ENCODE measurements around the gene CTRL.
"Not testable (repeated sequence)": the region's sequence is repeated elsewhere in the genome, so short reads cannot be mapped to it uniquely, and the experiment has no call there.

Gene CTRL

DNA sequence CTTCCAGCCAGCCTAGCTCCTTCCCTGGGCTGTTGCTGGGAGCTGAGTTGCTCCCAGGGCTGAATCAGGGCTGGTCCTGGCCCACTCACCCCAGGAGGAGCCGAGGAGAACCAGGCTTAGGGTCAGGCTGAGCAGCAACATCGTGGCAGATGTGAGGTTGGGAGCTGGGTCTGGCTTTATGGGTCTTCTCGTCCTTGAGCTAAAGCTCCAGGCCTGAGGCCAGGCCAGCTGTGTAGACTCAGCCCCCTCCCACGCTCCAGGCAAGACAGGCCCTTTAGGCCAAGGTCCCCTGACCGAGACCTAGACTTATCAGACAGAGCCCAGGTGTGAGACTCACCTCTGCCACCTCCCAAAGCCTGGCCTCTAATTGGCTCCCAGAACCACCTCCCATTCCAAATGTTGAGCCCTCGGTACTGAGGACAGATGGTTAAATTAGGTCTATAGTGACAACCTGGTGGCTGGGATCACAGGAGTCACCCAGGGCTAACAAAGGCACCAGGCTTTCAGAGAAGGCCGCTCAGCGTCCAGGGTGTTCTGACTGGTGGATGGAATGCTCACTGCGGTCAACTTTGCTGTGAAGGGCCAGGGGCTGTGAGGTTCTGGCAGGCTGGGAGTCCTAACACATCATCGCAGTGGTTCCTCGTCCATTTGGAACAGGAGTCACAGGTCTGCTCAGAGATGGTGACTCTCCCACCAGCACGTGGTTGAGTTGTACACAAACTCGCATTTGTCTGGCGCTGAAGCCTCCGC lies at the start of gene CTRL:
Gene CTRL (minus strand): TSS at position 151 of the 750 bp plus-strand sequence. CDS start 10 bp downstream, at position 141.
- DNase-seq, result no peak

GRCh38 chr16:67979955-67980678 lies 48.5 kb upstream of the CTRL start, which contains the start of gene DPEP3:
DPEP3 (minus strand) TSS chr16:67980499; CDS start chr16:67980380, 119 bp downstream.
- DNase-seq, result no peak

DNA sequence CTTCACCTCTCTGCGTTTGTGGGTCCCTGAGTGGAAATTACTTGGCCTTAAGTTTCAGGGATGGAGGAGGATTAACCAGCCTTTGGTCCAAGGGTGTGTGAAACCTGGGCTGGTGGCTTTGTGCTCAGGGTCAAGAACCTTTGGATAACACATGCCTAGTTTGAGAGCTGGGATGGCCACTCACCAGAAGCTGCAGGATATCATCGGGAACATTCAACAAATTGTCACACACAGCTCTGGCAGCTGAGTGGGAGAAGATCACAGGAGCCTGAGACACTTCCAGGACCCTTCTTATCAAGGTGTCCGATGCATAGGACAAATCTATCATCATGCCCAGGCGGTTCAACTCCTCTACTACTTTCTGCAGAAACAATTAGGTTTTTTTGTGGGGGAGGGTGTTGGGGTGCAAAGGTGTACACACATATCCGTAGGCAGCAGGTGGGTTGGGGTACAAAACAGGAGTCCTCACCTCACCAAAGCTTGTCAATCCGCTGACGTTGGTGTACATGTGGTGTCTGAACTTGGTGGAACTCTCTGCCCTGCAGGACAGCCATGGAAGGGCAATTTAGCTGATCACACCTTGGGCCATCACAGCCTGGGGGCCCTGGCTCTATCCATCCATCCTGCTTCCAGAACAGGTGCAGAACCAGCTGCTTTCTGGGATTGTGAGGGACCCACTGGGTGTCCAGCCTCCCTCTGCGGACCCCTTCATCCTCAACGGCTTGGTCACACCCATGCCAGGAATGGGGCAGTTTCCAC lies 46.0 kb upstream of the CTRL start:
- DNase-seq, result no peak

DNA sequence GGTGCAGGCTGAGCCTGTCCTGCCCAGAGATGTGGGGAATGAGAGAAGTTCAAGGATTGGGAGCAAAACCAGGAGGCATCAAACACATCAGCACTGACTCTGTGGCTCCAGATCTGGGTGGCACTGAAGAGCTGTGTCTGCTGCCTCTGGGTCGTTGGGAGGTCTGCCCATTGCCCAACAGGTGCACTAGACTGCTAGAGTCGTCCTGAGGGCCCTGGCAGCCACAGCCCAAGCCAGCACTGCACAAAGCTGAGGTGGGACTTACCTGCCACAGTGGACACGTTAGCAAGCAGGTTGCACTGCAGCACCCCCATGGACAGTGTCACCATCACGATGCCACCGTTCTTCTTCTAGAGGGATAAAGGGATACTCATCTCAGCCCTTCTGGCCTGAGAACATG lies 45.3 kb upstream of the CTRL start:
- DNase-seq, result no peak

GRCh38 chr16:67976205-67976604 lies 44.5 kb upstream of the CTRL start:
- DNase-seq, result no peak

- DNase-seq, result no peak
Observed at GRCh38 chr16:67975321-67976105, 43.9 kb upstream of the CTRL start.

- DNase-seq, result not testable (repeated sequence)
Observed at GRCh38 chr16:67972285-67972684, 40.6 kb upstream of the CTRL start.

DNA sequence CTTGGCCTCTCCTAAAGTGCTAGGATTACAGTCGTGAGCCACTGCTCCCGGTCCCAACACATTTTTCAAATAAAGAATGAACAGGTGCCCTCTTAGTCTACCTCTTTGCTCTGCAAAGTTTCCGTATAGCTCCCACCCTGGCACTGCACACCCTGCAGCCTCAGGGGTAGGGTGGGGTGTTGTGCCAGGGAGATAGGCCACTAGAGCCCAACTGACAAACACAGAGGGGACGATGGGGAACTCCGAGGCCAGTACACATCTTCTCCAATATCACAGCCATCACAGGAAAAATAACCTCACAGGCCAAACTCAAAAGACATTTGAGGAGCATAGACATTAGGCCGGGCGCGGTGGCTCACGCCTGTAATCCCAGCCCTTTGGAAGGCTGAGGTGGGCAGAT lies 39.4 kb upstream of the CTRL start:
- no peak for DNase-seq

DNA sequence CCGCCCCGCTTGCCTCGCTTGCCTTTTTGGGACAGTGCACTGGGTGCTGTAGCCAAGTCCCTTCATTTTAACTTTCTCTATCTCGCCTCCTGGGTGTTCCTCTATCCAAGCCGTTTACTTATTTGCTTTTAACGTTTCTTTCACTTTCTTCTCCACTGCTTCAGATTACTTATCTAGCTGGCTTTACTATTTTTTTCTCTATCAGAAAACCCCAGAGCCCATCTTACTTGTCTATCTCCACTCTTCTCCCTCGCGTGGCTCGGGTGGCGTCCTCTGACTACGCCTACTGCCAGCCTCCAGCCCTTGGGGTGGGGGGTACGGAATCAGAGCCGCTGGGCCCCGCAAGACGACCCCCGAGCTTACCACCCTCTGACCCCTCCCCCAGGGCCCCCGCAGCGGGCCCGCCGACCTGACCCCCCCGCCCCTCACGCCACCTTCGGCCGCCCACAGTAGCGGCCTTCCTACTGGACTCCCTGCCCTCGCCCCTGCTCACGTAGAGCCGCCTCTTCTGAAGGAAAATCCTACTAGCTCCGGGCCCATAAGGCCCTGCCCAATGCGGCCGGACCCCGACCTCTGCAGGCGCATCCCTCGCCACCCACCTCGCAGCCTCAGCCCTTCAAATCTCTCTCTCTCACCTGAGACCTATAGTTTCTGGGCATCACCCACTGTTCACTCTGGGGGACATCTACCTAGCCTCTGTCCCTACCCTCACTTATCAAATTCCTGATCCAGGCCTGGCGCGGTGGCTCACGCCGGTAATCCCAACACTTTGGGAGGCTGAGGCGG lies 37.8 kb upstream of the CTRL start:
- no peak for DNase-seq

DNA sequence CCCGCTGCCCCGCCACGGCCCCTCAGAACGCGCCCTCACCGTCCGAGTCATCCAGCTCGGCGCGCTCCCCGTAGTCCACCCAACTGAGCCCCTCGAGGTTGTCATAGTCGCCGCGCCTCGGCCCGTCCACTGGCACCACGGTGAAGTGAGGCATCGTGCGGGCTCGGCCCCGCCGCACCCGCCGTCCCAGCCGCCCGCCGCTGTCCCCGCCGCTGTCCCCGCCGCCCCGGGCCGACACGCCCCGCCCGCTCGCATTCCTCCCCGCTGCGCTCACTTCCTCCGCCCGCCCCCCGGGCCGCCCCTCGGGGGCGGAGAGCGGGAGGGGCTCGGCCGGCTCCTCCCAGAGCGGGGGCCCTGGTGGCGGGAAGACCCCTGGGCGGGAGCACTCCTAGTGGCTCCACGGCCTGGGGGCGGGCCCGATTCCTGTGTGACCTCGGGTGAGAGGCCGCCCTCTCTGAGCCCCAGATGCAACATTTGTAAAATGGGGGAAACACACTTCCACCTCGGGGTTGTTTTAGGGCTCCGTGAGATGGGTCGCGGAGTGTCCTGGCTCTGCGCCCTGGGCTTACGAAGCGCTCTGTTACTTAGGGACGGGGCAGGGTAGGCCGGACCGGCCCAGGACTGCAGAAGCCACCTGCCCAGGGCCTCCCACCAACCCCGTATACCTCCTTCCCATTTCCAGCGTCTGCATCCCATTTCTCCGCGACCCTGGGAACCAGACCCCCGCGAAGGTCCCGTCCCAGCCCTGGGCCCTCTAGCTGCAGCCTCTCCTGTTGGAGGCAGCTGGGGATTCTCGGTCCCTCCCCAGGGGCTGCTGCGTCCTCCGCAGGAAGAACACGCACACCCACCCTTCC lies 37.0 kb upstream of the CTRL start, which contains the start of gene SLC12A4:
Gene SLC12A4 (minus strand): TSS at position 238 of the 854 bp plus-strand sequence. CDS start 84 bp downstream, at position 154.
- DNase-seq, result peak; percentile 96

- DNase-seq, result peak; percentile 70
Observed at GRCh38 chr16:67967958-67968399, 36.3 kb upstream of the CTRL start.

- peak; percentile 69 for DNase-seq
Observed at GRCh38 chr16:67967183-67967957, 35.7 kb upstream of the CTRL start.

DNA sequence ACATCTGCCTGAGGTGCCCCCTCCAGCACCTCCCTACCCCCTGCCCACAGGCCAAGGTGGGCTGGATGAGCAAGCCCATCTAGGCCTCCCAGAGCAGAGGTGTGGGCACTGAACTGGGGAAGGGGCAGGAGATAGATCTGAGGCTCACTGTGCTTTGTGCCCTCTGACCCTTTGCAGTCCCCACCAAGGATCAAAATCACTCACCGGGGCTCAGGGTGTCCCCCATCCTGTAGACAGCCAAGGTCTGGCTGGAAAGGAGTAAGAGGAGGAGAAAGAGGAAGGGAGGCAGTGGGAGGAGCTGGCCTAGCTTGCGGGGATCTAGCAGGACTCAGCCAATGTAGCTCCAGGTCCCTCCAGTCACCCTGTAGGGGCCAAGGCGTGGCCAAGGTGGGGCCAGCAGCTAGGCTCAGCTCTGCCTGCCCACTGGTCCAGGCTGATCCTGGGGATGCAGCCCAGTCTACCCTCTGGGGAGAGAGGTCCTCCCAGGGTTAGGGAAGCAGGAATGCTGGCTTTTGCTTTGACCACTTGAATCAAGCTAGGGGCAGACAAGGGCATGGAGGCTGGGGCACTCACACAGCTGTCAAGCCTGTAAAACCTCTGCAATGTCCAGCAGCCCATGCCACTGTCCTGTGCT lies 35.0 kb upstream of the CTRL start:
- no peak for DNase-seq

DNA sequence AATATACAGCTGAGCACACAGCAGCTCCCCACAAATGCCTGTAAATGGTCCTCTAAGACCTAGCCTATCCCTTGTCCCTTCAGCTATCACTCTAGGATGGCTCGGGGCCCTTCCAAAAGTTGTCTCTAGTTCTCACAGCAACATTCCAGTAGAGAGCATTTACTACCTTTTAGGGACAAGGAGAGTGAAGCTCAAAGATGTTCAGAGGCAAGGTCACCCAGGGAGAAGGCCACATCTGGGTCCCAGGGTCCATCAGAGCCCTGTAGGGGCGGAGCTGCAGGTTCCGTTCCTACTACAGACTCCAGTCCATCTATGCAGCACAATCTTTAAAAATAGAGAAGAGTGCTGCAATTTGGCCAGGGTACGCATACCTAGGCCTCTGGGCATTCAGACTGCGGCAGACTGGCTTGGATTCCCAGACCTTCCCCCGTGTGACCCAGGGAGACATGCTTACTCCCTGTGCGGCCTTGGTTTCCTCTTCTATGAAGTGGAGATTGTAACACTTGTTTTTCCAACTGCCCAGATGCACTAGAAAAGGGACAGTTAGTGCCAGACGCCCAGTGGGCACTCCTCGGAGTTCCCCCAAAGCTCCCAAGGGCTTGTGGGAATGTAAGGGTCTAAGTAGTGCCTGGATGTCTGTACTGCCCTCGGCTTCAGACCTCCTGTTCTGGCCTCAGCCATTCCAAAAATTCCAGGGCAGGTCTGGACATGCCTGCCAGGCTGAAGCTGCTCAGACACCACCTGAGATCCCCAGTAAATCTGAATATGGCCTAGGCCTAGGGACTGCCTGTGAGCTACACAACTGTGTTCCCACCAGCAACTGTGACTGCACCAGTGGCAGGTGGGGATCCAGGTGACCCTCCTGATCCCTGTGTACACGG lies 34.2 kb upstream of the CTRL start:
- no peak for DNase-seq

- no peak for DNase-seq
Observed at GRCh38 chr16:67964477-67965131, 32.9 kb upstream of the CTRL start.

- DNase-seq, result no peak
Observed at GRCh38 chr16:67963662-67964321, 32.1 kb upstream of the CTRL start.

DNA sequence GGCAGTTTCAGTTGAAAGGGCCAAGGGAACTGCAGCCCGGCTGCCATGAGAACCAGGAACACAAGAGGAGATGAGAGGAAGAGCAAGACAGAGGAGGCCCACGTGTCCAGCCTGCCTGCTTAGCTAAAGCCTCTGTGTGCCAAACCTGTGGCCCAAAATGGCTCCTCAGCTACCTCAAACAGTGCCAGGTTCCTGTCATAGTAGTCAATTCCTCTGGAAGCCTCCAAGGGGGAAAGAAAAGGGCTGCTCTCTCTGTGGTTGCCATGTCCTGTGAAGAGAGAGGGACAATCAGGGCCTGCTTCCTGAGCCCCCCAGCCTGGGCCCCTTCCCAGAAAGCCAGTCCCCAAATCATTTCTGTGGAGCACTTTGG lies 31.6 kb upstream of the CTRL start:
- no peak for DNase-seq
